HG03039 (cell line): ENCODE results near the gene TCF15.
"Not testable (repeated sequence)": the region's sequence is repeated elsewhere in the genome, so short reads cannot be mapped to it uniquely, and the experiment has no call there.

Source experiments
- ATAC-seq: cut with Tn5 transposase; IDR thresholded peaks from one replicate; pipeline ENCODE4 v1.9.1; 2021; ENCODE audit warnings: mild to moderate bottlenecking, moderate library complexity; ENCODE audit not compliant: unreplicated experiment

The TCF15 gene

DNA sequence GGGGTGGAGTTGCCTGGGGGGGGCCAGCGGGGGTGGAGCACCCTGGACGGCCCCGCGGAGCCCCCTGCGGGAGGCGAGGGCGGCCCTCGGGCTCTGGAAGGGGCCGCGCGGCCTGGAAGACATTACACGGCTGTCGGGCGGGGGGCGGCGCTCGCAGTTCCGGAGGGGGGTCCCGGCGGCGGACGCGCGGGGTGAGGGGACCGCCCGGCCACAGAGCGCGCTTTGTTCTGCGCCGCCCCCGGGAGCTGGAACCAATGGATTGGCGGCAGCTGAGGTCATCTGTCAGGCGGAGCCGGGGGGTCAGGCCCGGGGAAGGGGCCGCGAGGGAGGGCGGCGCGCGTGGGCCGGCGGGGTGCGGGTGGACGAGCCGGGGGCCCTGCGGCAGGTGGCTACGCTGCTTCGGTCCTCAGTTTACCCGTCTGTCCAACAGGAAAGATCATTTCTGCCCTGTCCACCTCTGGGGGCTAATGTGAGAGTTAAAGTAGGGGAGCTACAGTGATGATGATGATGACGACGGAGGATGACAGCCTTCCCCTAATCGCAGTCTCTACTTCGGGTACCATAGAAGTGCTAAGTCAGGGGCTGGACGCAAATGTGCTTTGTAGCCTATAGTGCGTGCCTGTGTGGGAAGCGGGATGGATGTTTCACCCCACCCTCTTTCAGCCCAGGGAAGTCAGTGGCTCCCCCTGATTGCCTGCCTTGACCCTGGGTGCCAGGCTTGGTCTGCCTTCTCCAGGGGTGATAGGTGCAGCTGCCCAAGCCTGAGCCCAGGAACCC is 32.5 kb upstream of the TCF15 start:
- no peak for ATAC-seq

GRCh38 chr20:642013-642397 is 31.9 kb upstream of the TCF15 start:
- ATAC-seq, result not testable (repeated sequence)

- no peak for ATAC-seq
Observed at GRCh38 chr20:641516-641875, 31.4 kb upstream of the TCF15 start.

- ATAC-seq, result no peak
Observed at GRCh38 chr20:640674-641515, 30.8 kb upstream of the TCF15 start.

DNA sequence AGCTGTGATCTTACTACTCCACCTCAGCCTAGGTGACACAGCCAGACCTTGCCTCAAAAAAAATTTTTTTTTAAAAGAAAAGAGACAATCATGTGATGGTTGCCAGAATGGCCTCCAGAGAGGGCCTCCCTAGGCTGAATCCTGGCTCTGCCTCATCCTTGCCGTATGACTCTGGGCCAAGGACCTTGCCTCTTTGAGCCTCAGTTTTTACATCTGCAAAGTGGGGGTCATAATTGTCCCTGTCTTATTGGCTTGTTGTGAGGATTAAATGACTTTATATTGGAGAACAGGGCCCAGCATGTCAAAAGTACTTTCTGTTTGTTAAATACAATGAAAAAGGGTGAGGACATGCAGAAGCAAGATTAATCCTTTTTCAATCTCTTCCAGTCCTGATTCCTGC is 28.5 kb upstream of the TCF15 start:
- ATAC-seq, result no peak

GRCh38 chr20:637559-637958 is 27.4 kb upstream of the TCF15 start:
- no peak for ATAC-seq

- no peak for ATAC-seq
Observed at GRCh38 chr20:635893-636338, 25.8 kb upstream of the TCF15 start.

DNA sequence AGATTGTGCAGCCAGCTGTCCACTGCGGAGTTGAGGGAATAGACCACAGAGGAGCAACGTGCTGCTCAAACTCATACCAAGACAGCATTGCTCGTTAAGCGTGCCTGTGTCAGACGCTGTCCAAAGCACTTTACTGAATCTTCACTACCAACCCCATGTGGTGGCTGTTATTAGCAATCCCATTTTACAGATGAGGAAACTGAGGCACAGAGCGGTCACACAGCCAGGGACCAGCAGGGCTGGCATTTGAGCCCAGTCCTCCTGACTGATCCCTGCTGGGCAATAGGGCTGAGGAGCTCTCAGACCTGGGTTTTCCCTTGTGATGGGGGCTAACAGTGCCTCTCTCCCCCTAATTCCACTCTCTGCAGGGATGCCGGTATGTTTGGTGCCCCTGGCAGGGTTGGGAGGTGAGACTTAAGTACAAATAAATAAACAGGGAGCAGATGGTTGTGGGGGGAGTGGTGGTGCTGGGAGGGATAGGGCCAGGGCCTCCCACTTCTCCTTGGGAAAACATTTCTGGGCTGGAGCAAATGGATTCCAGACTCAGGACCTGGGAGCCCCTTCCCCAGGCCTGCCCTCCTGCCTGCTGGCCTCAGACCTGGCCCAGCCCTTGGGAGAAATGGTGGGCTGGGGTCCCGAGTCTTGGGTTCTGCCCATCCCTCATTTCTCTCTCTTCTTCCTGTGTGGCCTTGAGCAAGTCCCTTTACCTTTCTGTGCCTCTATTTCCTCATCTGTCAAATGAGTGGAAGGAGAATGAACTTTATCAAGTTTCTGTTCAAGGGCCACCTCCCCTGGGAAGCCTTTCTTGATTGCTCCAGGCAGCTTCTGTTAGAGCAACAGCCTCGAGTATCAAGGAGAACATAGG is 25.2 kb upstream of the TCF15 start:
- ATAC-seq, result no peak

- ATAC-seq, result no peak
Observed at GRCh38 chr20:634148-634925, 24.2 kb upstream of the TCF15 start.

- no peak for ATAC-seq
Observed at GRCh38 chr20:631101-631500, 21.0 kb upstream of the TCF15 start.

DNA sequence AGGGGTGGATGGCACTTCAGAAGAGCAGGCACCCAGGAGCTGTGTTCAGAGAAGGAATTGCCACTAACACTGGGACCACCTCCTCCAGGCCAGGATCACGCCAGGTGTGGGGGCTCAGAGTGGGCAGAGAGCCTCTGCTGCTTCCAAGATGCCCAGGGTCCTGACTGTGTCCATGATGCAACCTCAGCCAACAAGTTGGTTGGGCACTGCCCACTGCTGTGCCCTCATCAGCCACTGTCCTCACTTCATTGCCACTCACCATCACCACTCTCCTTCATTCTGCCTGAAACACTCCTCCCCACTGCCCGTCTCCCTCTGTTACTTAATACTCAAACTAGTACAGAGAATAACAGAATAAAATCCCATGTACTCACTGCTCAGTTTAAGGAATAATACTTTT is 16.5 kb upstream of the TCF15 start:
- no peak for ATAC-seq

- ATAC-seq, result no peak
Observed at GRCh38 chr20:625360-625932, 15.3 kb upstream of the TCF15 start.

GRCh38 chr20:623704-624103 is 13.6 kb upstream of the TCF15 start:
- no peak for ATAC-seq

DNA sequence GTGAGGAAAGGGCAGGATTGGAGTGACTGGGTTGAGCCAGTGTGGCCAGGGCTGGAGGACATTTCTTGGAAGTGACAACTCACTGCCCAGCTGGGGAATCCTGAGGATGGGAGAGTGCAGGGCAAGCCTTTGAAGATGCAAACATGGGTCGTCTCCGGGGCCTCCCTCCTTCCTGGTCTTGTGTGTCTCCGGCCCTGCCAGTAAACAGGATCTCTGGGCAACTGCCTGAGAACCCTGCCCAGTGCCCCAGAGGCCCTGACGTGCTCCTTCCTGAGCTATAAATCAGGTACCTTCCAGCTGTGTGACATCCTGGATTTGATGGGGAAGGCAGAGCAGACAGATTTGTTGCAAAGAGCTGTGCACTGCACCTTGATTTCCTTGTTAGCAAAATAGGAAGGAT is 12.9 kb upstream of the TCF15 start:
- no peak for ATAC-seq

DNA sequence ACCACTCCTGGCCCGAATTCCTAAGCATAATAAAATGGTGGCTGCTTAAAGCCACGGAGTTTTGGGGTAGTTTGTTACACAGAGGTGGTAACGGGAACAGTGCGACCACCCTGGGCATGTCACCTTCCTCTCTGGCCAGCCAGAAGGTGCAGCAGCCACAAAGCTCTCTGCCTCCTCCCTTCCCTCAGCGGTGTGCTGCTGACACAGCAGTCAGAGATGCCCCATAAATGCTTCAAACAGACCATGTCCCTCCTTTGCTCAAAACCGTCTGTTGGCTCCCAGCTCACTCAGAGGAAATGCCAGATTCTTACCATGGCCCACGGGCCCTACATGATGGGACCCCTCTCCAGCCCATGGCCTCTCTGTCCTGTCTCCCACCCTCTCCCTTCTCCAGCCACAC is 12.1 kb upstream of the TCF15 start:
- ATAC-seq, result no peak

DNA sequence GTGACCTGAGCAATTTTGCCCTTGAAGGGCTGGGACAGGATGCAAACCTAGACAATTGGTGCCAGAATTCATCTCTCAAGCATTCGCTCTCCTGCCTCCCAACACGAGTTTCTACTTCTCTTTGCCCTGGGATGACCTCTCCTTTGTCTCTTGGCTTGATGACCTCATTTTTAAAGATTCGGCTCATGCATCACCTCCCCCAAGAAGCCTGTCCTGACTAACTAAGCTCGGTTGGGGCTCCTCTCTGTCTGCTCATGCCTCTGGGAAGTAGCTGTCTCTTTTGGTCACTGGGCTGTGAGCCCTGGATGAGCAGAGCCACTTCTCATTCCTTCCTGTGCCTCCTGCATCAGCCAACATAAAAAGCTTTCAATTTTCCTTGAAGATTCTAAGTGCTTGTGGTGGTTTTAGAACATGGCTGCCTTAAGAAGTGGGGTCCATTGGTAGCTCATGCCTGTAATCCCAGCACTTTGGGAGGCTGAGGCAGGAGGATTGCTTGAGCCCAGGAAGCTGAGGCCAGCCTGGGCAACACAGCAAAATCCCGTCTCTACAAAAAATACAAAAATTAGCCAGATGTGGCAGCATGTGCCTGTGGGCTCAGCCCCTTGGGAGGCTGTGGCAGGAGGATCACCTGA is 11.1 kb upstream of the TCF15 start:
- no peak for ATAC-seq

DNA sequence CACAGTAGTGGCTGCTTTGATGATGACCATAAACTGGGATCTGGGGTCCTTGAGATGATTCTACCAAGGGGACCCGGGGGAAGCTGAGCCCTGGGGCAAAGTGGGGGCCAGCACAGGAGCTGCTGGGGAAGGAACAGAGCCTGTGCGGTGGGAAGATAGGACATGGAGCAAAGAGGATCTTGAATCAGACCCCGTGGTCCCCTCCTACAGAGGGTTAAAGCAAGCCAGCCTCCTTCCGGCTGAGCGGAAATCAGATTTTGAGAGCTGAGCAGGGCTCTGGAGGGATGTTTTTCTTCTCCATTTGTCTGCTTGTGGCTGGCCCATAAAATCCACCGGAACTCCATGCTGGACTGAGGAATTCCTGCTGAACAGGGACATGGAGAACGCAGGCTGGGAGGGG is 10.1 kb upstream of the TCF15 start:
- no peak for ATAC-seq

GRCh38 chr20:618980-619379 is 8.9 kb upstream of the TCF15 start:
- ATAC-seq, result no peak

DNA sequence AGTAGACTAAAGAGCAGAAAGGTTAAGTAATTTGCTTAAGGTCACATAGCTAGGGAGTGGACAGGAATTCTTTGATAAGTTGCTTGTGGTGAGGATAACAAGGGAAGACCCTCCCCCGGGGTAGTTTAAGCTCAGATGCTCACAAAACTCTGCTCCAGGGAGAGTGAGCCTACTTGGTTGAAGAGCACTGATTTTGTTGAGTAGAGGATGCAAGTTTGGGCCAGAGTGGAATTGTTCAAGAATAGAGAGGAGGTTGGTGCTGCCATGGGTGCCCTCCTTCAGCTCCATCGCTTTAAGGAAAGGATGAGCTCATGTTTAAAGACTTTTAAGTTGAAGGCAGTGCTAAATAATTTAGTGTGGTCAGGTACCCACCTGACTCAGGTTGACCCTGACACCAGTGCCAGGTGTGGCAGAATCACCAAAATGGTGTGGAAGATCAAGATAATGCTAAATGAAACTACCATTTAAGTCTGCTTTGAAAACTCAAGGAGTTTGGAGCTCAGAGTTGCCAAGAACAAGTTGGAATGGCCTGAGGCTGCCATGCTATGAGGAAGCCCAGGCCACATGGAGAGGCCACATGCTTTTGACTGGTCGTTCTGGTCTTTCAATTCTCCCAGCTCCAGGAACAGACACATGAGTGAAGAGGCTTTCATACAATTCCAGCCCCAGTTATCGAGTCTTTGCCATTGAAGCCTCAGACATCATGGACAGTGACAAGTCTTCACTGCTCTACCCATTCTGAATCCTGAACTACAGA is 8.0 kb upstream of the TCF15 start:
- no peak for ATAC-seq
